NCI-H2171 treated with DMSO at 0.1 percent for 48 hours (cell line): Measurements from ENCODE around the gene ZNF566.
"Not testable (repeated sequence)": the region's sequence is repeated elsewhere in the genome, so short reads cannot be mapped to it uniquely, and the experiment has no call there.

Experiments
- DNase-seq: peaks from one replicate; lab custom pipeline; 2025; lab: John Stamatoyannopoulos, UW

The ZNF566 gene

GRCh38 chr19:36489118-36489919 is at the start of gene ZNF566:
ZNF566 (minus strand) TSS chr19:36489561; CDS start chr19:36476557, 13,004 bp downstream.
- DNase-seq: peak; percentile 98

- DNase-seq: no peak
These were observed 39.7 kb upstream of the ZNF566 start for GRCh38 chr19:36528921-36529518.

GRCh38 chr19:36528194-36528920 is 39.0 kb upstream of the ZNF566 start, which contains the start of gene ZNF260:
ZNF260 (minus strand) TSS chr19:36528271; CDS start chr19:36515238, 13,033 bp downstream.
- peak; percentile 94 for DNase-seq

GRCh38 chr19:36527873-36528193 is 38.5 kb upstream of the ZNF566 start:
- no peak for DNase-seq

GRCh38 chr19:36527341-36527740 is 38.0 kb upstream of the ZNF566 start:
- no peak for DNase-seq

GRCh38 chr19:36526581-36526980 is 37.2 kb upstream of the ZNF566 start:
- no peak for DNase-seq

GRCh38 chr19:36524617-36525016 is 35.3 kb upstream of the ZNF566 start:
- no peak for DNase-seq

GRCh38 chr19:36514012-36514612 is 24.8 kb upstream of the ZNF566 start:
- no peak for DNase-seq

GRCh38 chr19:36508325-36508724 is 19.0 kb upstream of the ZNF566 start:
- DNase-seq: no peak

GRCh38 chr19:36501973-36502372 is 12.6 kb upstream of the ZNF566 start:
- DNase-seq: no peak

- no peak for DNase-seq
These were observed 7.6 kb upstream of the ZNF566 start for GRCh38 chr19:36497001-36497400.

GRCh38 chr19:36492689-36493453 is 3.5 kb upstream of the ZNF566 start:
- DNase-seq: peak; percentile 7

- not testable (repeated sequence) for DNase-seq
These were observed 1.5 kb upstream of the ZNF566 start for GRCh38 chr19:36490846-36491245.

GRCh38 chr19:36489920-36490415 is 607 bp upstream of the ZNF566 start:
- DNase-seq: peak; percentile 96

GRCh38 chr19:36488846-36489117 is 579 bp downstream of the ZNF566 start:
- DNase-seq: peak; percentile 78

- DNase-seq: no peak
These were observed 1.1 kb downstream of the ZNF566 start for GRCh38 chr19:36488118-36488845.

- DNase-seq: no peak
These were observed 5.7 kb downstream of the ZNF566 start for GRCh38 chr19:36483653-36484052.

- no peak for DNase-seq
These were observed 6.5 kb downstream of the ZNF566 start for GRCh38 chr19:36482876-36483275.

GRCh38 chr19:36460046-36460445 is 29.3 kb downstream of the ZNF566 start:
- no peak for DNase-seq

- no peak for DNase-seq
These were observed 32.5 kb downstream of the ZNF566 start for GRCh38 chr19:36456831-36457230.

GRCh38 chr19:36449059-36449670 is 40.2 kb downstream of the ZNF566 start:
- DNase-seq: no peak
